GM21367 (cell line): ENCODE measurements around the gene GFOD1.

Experiments
- ATAC-seq: cut with Tn5 transposase; IDR thresholded peaks from one replicate; pipeline ENCODE4 v1.9.1; 2021; ENCODE audit not compliant: unreplicated experiment

GFOD1 gene

DNA sequence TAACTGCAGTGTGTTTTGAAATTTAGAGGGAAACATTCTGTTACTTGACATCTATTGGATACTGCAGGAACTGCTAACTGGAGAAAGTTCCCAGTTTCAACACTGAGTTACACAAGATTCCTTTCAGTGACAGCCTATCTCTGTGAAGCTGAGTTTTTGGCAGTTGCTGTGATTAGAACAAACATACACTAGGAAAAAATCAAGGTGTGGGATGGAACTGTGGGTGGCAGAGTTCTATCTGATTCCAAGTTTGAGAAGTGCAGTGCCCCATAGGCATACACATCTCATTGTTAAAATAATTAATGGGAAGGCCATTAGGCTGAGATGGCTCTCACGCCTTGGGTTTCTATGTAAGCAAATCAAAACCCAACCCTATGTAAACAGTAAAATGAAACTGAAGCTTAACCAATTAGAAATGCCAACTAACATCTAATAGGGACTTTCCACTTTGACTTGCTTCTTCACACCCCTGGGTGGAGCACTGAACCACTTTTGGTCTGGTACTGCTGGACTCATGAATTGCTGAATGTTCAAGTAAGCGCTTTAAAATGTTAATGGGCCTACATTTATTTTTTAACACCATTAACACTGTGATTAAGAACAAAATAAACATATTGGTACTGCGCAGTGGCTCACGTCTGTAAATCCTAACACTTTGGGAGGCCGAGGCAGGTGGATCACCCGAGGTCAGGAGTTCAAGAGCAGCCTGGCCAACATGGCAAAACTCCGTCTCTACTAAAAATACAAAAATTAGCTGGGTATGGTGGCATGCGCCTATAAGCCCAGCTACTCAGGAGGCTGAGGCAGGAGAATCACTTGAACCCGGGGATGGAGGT is 103.9 kb downstream of the GFOD1 start:
- ATAC-seq = peak; percentile 88

DNA sequence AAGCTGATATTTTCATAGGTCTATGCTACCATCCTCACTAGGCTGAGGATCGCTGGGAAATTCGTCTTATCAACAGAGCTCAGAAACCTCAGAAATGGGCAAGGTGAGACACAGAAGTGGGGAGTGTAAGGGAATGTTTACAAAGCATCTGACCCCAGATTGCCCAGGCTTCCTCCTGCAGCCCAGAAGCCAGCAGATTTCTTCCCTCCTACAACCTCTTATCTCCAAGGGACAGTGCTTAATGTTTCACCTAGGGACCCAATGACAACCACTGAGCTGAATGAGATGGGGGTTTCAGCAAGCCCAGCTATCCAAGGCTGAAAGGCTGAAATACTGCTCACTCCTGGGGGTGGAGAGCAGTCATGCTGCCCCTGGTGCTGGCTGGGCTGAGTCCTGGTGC is 106.6 kb downstream of the GFOD1 start:
- no peak for ATAC-seq

DNA sequence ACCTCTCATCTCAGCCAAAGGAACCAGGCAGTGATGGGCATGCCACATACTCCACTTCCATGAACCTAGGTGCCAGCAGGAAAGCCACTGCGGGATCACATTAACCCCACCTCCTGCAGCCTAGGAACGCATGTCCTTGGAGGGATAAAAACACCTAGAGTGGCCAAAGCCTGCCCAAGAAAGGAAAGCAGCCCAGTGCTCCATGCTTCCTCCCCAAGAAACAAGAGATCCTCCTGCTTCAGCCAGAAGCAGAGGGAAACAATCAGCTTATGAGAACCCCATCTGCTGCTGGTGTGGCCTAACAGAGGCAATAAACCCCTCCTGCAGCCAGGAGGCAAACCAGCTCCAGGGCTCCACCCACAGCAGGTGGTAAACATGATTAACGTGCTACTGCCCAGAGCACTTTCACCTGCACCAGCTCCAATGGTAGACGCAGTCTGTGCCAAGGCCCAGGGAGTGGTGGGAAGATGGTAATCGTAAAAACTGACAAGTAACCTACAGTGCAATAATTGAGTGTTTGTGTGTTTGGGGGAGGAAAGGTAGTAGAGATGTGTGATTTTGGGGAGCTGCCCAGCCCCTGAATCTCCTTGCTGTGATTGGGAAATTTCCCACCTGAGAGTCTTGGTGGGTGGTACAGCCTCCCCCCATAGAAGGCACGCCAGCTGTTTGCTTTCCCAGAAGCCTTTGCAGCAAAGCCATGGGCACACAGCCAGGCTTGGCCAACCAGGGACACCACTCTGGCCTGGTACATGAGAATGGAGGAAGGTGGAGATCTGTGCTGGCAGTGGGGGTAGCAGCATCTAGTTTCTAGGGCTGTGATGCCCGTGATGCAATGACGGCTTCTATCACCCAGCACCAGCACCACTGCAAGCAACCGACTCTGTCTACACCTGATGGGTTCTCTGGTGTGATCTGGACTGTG is 108.5 kb downstream of the GFOD1 start:
- ATAC-seq = no peak

DNA sequence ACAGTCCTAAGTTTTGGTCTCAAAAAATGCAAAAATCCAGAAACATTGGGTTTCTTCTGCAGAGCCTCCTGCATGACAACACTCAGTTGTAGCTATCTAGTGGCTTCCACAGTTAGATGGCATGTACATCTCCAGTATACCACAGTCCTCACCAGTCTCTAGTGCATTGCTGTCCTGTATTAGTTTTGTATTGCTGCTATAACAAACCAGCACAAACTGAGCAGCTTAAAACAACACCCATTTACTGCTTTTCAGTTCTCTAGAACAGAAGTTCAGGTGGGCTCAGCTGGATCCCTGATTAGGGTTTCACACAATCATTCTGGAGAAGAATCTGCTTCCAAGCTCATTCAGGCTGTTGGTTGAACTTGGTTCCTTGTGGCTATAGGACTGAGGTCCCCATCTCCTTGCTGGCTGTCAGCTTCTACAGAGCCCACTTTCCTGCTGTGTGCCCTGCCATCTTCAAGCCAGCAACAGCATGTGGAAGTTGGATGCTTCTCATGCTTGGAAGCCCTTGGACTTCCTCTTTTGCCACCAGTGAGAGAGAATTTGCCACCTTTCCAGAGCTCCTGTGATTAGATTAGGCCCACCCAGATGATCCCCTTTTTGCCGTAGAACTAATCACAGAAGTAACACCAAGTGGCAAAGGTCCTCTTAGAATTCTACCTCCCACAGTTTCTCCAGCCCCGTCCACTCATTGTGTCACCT is 110.2 kb downstream of the GFOD1 start:
- ATAC-seq = no peak

DNA sequence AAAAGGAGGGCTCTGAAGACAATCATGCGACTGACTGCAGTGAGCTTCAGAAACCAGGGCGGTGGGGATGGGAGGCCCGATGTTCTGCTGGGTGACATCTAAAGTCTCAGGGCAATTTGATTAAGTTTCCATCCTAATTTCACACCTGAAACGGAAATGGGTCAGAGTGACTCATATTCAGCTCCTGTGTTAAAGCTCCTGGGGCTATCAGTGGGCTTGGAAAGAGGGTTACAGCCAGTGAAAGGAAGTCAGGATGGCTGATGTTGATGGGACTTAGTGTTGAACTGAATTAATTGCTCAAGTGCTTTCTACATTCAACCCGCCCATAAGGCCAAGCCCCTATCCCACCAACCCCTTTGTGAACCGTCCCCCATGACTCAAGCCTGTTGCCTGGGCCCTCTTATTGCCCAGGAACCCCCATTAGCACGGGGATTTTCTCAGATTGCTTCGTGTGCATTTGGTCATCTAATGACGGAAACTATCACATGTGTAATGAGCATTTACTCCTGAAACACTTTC is 112.0 kb downstream of the GFOD1 start:
- ATAC-seq = peak; percentile 74

DNA sequence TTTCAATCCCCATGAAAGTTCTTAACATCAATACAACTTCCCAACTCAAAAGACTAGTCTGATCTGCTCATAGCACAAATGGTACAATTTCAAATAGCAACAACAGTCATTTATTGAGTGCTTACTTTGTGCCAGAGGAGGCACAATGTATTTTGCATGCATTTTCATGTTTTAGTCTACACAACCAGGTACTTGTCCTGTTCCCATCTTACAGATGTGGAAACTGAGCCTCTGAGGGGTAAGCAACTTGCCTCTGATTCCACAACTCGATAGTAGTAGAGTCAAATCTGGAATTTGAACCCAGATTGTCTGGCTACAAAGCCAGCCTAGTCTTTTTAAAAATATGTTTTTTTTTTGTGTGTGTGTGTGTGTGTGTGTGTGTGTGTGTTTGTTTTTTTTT is 113.5 kb downstream of the GFOD1 start:
- no peak for ATAC-seq

DNA sequence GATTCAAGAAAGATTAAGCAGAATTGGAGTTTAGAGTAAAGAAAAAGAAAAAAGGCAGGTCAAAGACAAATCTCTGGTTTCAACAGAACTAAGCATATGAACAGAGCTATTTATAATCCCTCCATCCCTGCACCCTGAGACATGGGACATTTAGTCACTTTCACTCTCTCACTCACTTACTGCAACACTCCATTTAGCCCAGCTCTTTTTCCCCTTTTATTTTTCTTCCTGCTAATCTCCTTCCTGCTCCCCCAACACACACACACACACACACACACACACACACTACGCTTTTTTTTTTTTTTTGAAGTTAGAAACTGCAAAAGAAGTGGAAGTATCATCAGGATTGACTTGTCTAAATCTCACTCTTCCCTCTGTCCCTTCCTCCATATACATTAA is 113.9 kb downstream of the GFOD1 start:
- ATAC-seq = no peak

DNA sequence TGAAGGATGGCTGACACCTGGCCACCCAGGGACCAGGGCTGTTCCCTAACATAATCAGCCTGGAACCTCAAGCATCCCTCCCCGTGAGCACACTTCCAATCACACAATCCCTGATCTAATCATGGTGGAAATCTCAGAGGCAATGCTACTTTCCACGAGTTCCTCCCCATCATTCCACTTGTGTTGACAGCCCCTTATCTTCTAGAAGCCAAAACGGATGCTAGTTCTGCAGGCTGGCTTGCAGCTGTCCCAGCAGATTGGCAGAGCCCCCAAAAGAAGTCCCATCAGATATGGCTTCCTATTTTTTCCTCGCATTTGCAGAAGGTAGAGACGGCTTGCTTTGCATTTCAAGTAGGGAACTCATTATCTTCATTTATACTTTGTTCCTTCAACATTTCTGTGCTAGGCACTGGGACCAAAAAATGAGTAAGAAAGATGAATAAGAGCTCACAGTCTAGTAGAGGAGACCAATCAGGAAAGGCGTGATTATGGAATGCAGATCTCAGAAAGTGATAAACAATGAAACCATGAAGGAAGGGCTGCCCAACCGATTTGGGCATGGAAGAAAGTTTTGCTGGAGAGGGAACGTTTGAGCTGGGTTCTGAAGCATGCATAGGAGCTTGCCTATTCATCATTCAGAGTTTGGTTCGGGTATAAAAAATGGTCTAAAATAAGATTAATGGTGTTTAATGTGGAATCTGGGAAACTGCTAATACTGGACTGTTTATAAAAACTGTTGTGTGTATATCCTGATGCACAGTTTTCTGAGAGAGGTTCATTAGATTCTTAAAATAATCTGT is 114.5 kb downstream of the GFOD1 start:
- no peak for ATAC-seq

DNA sequence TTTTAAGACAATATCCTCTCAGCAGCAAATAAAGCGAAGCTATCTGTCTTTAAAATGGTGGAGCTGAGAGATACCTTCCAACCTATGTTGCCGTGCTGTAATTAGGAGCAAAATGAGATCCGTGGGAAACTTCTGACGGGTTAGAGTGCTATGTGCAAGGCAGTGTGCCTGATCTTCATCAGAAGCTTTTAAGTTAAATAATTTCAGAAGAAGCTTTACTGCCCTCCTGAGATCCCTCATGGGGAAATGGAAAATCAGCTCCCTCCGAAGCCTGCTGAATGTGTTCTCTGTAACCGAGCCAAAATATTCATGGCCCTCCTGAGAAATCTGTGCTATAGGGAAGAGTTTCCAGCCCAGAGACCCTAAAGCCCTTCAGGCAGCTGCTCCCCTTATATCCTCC is 115.3 kb downstream of the GFOD1 start:
- no peak for ATAC-seq

DNA sequence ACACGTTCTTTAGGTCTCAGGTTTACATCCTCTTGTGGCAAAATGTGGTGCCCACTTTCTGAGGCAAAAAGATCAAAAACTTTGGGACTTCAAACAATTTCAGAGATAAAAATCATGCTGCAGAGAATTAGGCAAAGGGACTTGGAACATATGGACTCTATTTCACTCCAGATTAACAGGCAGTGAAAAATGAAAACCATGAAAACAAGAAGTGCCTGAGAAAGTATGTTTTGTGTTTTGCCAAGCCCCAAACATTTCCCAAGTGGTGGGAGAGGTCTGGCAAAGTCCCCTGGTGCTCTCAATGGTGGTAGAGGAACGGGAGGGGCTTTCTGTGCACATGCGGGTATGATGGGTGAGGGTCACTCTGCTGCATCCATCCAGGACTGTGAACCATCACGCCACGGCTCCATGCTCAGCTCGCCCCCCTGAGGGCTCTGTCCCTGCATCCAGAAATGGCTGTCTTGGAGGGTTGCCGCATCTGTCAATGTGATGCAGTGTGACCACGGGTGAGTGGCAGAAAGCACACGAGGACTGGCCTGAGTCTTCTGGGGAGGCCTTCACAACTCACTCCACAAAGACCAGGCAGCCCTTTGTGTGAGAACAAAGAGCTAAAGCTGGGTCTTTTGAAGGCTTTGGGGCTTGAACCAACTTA is 115.9 kb downstream of the GFOD1 start:
- ATAC-seq = no peak

DNA sequence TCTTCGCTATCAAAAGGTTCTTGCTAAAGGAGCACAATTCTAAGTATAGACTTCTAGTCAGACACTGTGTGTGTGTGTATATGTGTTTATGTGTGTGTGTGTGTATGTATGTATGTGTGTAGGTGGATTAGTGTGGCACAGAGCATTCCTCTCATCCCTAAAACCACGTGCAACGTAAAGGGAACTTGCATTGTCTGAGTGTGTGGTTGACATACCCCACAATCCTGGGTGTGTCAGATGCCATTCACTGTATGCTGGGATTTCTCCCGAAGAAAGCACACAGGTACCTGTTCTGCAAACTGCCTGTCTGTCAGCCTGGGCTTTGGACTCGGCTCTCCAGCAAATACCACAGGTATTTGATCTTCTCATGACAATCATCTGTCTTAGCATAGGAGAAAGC is 116.8 kb downstream of the GFOD1 start:
- ATAC-seq = no peak

DNA sequence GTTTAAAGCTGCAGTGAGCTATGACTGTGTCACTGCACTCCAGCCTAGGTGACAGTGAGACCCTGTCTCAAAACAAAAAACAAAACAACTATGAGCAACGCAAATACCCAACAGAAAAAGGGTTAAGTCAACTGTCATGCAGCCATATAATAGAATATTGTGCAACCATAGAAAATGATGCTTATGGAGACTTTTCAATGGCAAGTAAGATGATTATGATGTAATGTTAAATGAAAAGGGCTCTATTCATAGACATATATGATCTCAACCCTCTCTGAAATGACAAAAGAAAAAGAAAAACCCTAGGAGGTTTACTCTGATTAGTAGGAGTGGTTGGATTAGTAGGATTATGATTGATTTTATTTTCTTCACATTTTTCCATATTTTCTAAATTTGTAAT is 117.8 kb downstream of the GFOD1 start:
- ATAC-seq = no peak

DNA sequence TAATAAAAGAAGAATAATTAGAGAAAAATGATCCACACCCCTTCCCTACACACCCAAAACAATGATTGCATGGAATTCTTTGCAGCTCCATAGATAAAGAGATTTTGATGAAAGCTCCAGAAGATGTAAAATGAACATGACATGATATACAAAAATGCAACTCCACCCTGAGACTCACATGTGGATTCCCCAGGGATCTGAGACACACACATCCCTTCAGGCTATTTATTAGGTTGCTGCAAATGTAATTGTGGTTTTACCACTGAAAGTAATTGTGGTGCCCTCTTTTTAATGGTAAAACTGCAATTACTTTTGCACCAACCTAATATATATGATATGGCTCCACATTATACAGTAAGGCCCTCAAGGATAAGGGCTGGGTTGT is 118.7 kb downstream of the GFOD1 start:
- ATAC-seq = no peak

DNA sequence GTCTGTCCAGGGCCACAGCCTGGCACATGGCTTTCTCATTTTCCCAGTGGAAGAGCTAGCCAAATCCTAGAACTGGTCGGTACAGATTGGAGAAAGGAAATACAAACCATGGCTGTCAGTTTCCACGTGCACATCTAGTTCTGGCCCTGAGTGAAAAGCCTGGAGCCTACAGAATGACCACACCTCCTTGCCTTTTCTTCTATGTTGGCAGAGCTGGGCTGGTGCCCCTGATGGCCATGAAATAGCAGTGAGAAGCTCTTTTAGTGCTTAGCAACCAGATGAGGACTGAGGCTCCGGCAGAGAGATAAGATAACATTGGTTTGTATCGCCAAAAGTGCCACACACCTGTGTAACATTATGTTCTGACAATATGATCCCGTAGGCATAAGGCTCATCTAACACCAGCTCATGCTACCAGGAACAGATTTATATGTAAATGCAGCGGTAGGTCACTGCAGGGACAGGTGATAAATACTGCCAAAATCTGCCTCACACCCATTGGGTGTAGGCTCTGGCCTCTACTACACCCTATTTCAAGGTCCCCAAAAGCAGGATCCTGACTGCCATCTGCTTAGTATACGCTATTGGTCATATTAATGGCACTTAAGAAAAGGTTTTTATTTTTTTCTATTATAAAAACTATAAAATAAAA is 119.2 kb downstream of the GFOD1 start:
- no peak for ATAC-seq

DNA sequence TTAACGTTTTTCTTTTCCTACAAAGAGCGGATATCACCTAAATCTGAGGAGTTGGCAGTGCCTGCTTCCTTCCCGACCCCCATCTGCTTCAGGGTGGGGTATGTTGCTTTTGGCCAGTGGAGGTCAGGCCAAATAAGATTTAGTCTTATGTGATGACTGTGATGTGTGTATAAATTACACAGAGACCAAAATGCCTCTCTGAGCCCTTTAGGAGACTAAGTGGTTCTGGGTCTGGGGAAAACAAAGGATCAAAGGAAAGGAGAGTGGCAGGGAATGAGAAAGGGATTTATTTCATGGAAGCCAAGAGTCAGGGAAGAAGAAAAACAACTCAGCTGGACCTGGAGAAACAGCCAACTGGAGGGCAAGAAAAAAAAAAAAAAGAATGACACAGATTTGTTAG is 120.0 kb downstream of the GFOD1 start:
- no peak for ATAC-seq

DNA sequence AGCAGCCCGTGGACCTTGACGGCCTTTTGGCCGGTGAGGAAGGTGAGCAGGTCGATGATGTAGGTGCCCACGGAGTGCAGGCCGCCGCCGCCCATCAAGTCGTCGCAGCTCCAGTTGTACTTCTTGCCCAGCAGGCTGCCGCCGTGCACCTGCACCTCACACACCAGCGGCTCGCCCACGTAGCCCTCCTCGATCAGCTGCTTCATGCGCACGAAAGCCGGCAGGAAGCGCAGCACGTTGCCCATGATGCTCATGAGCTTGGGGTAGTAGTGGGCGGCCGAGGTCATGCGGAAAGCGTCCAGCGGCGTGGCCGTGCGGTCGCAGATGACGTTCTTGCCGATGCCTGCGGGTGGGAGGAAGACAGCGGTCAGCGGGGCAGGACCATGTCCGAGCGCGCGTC is 122.1 kb downstream of the GFOD1 start:
- no peak for ATAC-seq

DNA sequence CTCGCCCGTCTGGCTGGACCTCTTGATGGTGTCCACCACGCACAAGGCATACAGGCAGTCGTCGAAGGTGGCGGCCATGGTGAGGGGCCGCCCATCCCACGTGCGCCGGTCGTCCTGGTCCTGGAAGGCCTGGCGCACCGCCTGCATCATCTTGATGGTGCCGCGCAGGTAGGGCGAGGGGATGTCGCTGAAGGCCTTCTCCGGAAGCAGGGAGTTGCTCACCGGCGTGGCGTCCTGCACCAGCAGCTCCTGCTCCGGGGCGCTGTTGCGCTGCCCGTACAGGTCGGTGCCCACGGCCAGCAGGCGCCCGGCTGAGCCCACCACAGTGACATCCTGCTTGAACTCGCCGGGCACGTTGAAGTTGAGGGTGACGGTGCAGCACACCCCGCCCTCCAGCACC is 122.6 kb downstream of the GFOD1 start:
- no peak for ATAC-seq

DNA sequence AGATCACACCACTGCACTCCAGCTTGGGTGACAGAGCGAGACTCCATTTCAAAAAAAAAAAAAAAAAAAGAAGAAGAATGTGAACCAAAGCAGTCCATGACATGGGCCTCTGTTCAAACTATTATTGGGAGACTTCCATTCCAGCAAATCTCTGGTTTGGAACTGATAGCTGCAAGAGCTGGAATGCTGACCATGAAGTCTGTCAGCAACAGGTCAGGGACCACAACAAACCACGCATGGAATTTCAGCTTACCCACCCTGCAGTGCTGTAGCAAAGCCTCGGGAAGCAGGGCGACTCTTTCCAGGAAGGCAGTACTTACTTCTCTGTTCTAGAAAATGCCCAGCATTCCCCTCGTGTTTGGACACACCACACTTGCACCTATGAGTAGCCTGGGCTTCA is 125.0 kb downstream of the GFOD1 start:
- no peak for ATAC-seq
